HEK293 (cell line): ENCODE results near the gene VANGL1.

Experiments used
- CTCF ChIA-PET: fragments of 350-600 bp; formaldehyde crosslinking; extraction: SDS; loops from one replicate; lab custom pipeline; 2021; ENCODE audit warnings: antibody characterized with exemption; lab: Yijun Ruan, JAX
- POLR2A ChIA-PET: fragments of 300-600 bp; formaldehyde crosslinking; extraction: SDS; loops from one replicate; lab custom pipeline; 2020; ENCODE audit warnings: antibody characterized with exemption, inconsistent platforms; lab: Yijun Ruan, JAX
- H3K27ac ChIP-seq: fragments of 200-500 bp; sonication (Bioruptor generic); 2 replicates; pipeline ENCODE4 v1.5.1; 2014; ENCODE audit warnings: low read depth, low read length, control low read depth, inconsistent platforms; ENCODE audit errors: extremely low read depth
- H3K36me3 ChIP-seq, 2 experiments: fragments of 200-500 bp in 1 of 2; sonication (Bioruptor generic) in 1 of 2; 1 replicate in 1 of 2; 2 replicates in 1 of 2; pipeline ENCODE4 v1.5.1; 2014 to 2017; ENCODE audit warnings: inconsistent platforms in 2 of 2, low read length in 2 of 2; ENCODE audit not compliant: control insufficient read depth in 2 of 2, insufficient read depth in 1 of 2
- H3K4me1 ChIP-seq: fragments of 200-500 bp; sonication (Bioruptor generic); 2 replicates; pipeline ENCODE4 v1.5.1; 2014; ENCODE audit warnings: mild to moderate bottlenecking, low read length, inconsistent platforms; ENCODE audit not compliant: control insufficient read depth, insufficient read depth
- H3K4me3 ChIP-seq: 2 replicates; pipeline ENCODE4 v1.5.1; 2011; ENCODE audit warnings: low read depth, mild to moderate bottlenecking, control low read depth, low read length, moderate library complexity
- H3K9me3 ChIP-seq: fragments of 200-500 bp; sonication (Bioruptor generic); 2 replicates; pipeline ENCODE4 v1.5.1; 2014; ENCODE audit warnings: low read depth, low read length, inconsistent platforms; ENCODE audit not compliant: control insufficient read depth, insufficient read depth
- BCL6B ChIP-seq: fragments of 450-650 bp; formaldehyde crosslinking; IDR thresholded peaks from 2 replicates; pipeline ENCODE4 v1.5.1; 2017; ENCODE audit warnings: missing biosample characterization, missing genetic modification characterization
- GLIS2 ChIP-seq: fragments of 450-650 bp; formaldehyde crosslinking; IDR thresholded peaks from 2 replicates; pipeline ENCODE4 v1.5.1; 2016; ENCODE audit warnings: missing biosample characterization, missing genetic modification characterization
- OSR2 ChIP-seq: fragments of 450-650 bp; formaldehyde crosslinking; IDR thresholded peaks from 2 replicates; pipeline ENCODE4 v1.5.1; 2016; ENCODE audit warnings: missing biosample characterization, missing genetic modification characterization
- OVOL3 ChIP-seq: fragments of 450-650 bp; formaldehyde crosslinking; IDR thresholded peaks from 2 replicates; pipeline ENCODE4 v1.5.1; 2016; ENCODE audit warnings: missing biosample characterization, missing genetic modification characterization
- PRDM1 ChIP-seq: fragments of 450-650 bp; formaldehyde crosslinking; IDR thresholded peaks from 2 replicates; pipeline ENCODE4; 2016; ENCODE audit warnings: missing biosample characterization, missing genetic modification characterization
- PRDM10 ChIP-seq: fragments of 450-650 bp; formaldehyde crosslinking; IDR thresholded peaks from 2 replicates; pipeline ENCODE4 v1.5.1; 2016; ENCODE audit warnings: missing biosample characterization, missing genetic modification characterization
- SCRT1 ChIP-seq: fragments of 450-650 bp; formaldehyde crosslinking; IDR thresholded peaks from 2 replicates; pipeline ENCODE4 v1.5.1; 2016; ENCODE audit warnings: missing biosample characterization, missing genetic modification characterization, borderline replicate concordance
- SP7 ChIP-seq: fragments of 450-650 bp; formaldehyde crosslinking; IDR thresholded peaks from 2 replicates; pipeline ENCODE4 v1.5.1; 2016; ENCODE audit warnings: missing biosample characterization, missing genetic modification characterization
- ZBTB48 ChIP-seq: fragments of 450-650 bp; formaldehyde crosslinking; IDR thresholded peaks from 2 replicates; pipeline ENCODE4 v1.5.1; 2016; ENCODE audit warnings: missing biosample characterization, missing genetic modification characterization
- ZFP41 ChIP-seq: fragments of 450-650 bp; formaldehyde crosslinking; IDR thresholded peaks from 2 replicates; pipeline ENCODE4 v1.5.1; 2016; ENCODE audit warnings: missing biosample characterization, missing genetic modification characterization, borderline replicate concordance
- ZFP69B ChIP-seq: fragments of 450-650 bp; formaldehyde crosslinking; IDR thresholded peaks from 2 replicates; pipeline ENCODE4 v1.5.1; 2016; ENCODE audit warnings: missing biosample characterization, missing genetic modification characterization
- ZIC2 ChIP-seq: fragments of 450-650 bp; formaldehyde crosslinking; IDR thresholded peaks from 2 replicates; pipeline ENCODE4 v1.5.1; 2016; ENCODE audit warnings: missing biosample characterization, missing genetic modification characterization
- ZNF138 ChIP-seq: fragments of 450-650 bp; formaldehyde crosslinking; IDR thresholded peaks from 2 replicates; pipeline ENCODE4 v1.5.1; 2016; ENCODE audit warnings: missing biosample characterization, missing genetic modification characterization, borderline replicate concordance
- ZNF169 ChIP-seq: fragments of 450-650 bp; formaldehyde crosslinking; IDR thresholded peaks from 2 replicates; pipeline ENCODE4 v1.5.1; 2016; ENCODE audit warnings: missing biosample characterization, missing genetic modification characterization
- ZNF214 ChIP-seq: fragments of 450-650 bp; formaldehyde crosslinking; IDR thresholded peaks from 2 replicates; pipeline ENCODE4 v1.5.1; 2017; ENCODE audit warnings: missing biosample characterization, mild to moderate bottlenecking, missing genetic modification characterization, borderline replicate concordance
- ZNF221 ChIP-seq: fragments of 450-650 bp; formaldehyde crosslinking; IDR thresholded peaks from 2 replicates; pipeline ENCODE4 v1.5.1; 2017; ENCODE audit warnings: missing biosample characterization, missing genetic modification characterization, borderline replicate concordance
- ZNF223 ChIP-seq: fragments of 450-650 bp; formaldehyde crosslinking; IDR thresholded peaks from 2 replicates; pipeline ENCODE4 v1.5.1; 2016; ENCODE audit warnings: missing biosample characterization, missing genetic modification characterization
- ZNF274 ChIP-seq, 2 experiments: fragments of 200-500 bp in 1 of 2; fragments of 450-650 bp in 1 of 2; sonication (Bioruptor generic) in 1 of 2; formaldehyde crosslinking in 1 of 2; IDR thresholded peaks; 2 replicates each; pipeline versions ENCODE4 v1.5.1 to v1.6.1; 2014 to 2016; ENCODE audit warnings: borderline replicate concordance in 1 of 2, inconsistent platforms in 1 of 2, low read length in 1 of 2, missing biosample characterization in 1 of 2, missing genetic modification characterization in 1 of 2
- ZNF335 ChIP-seq: fragments of 450-650 bp; formaldehyde crosslinking; conservative IDR thresholded peaks from 2 replicates; pipeline ENCODE4 v1.5.1; 2016; ENCODE audit warnings: missing biosample characterization, missing genetic modification characterization
- ZNF394 ChIP-seq: fragments of 450-650 bp; formaldehyde crosslinking; IDR thresholded peaks from 2 replicates; pipeline ENCODE4 v1.5.1; 2016; ENCODE audit warnings: missing biosample characterization, missing genetic modification characterization, mild to moderate bottlenecking, moderate library complexity, borderline replicate concordance
- ZNF416 ChIP-seq: fragments of 450-650 bp; formaldehyde crosslinking; IDR thresholded peaks from 2 replicates; pipeline ENCODE4 v1.5.1; 2016; ENCODE audit warnings: missing biosample characterization, missing genetic modification characterization
- ZNF473 ChIP-seq: fragments of 450-650 bp; formaldehyde crosslinking; IDR thresholded peaks from 2 replicates; pipeline ENCODE4 v1.5.1; 2017; ENCODE audit warnings: missing biosample characterization, missing genetic modification characterization
- ZNF596 ChIP-seq: fragments of 450-650 bp; IDR thresholded peaks from 2 replicates; pipeline ENCODE4 v1.5.0; 2018; ENCODE audit warnings: missing biosample characterization, mild to moderate bottlenecking, missing genetic modification characterization, moderate library complexity
- ZNF623 ChIP-seq: fragments of 450-650 bp; formaldehyde crosslinking; IDR thresholded peaks from 2 replicates; pipeline ENCODE4 v1.5.1; 2016; ENCODE audit warnings: missing biosample characterization, missing genetic modification characterization
- ZNF768 ChIP-seq: fragments of 450-650 bp; formaldehyde crosslinking; IDR thresholded peaks from 2 replicates; pipeline ENCODE4 v1.5.1; 2018; ENCODE audit warnings: missing biosample characterization, mild to moderate bottlenecking, missing genetic modification characterization
- ZNF837 ChIP-seq: fragments of 450-650 bp; formaldehyde crosslinking; IDR thresholded peaks from 2 replicates; pipeline ENCODE4 v1.5.1; 2016; ENCODE audit warnings: missing biosample characterization, missing genetic modification characterization
- TF ChIP-seq, protein P1 (sequence below): fragments of 450-650 bp; IDR thresholded peaks from 2 replicates; pipeline ENCODE4 v1.5.1; 2018; ENCODE audit warnings: missing biosample characterization, mild to moderate bottlenecking, missing genetic modification characterization
- TF ChIP-seq, protein P2 (sequence below): fragments of 450-650 bp; formaldehyde crosslinking; IDR thresholded peaks from 2 replicates; pipeline ENCODE4 v1.5.1; 2016; ENCODE audit warnings: missing biosample characterization, missing genetic modification characterization

Gene VANGL1

DNA sequence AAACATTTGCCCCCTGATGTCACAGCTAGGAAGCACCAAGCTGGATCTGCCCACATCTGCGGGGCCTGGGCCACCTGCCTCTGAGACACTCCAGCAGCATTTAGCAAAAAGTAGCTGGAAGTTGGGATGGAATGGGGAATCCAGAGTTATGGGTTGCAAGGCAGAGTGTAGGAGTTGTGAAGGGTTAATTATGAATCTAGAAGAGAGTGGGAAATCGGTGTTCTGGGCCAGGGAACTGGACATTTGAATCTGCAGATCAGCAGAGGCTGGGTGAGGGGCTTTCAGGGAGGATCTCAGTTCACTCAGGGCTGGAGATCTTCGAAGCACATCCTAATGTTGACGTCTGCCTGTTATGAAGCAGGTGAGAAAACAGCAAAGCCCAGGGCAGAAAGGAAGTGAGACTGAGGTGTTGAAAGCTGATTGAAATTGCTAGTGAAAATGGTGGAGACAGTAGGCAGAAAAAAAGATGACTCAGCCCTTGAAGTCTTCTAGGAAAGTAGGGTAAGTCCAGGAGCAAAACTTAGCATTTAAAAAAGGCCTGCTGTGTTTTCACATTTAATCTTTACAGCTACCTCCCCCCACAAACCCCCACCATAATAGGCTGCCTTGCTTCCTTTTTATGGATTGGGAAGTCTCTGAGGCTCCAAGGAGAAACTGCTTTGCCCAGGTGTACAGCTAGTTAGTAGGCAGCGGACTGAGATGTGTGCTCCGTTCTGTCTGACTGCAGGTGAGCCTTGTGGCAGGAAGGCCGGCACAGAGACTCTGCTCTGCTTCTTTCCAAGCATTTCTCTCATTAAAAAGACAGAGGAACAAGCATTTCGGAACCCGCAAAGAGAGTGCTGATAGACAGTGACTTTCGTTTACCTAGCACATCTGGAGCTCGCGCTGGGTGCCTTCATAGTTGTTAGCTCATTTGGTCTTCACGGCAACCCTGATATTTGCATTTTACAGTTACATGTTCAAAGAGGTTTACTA lies 7.2 kb downstream of the VANGL1 start (continued):
- TF ChIP-seq PRDM10 (tag by site-specific recombination) = peak; percentile 41; the same call in 1 of the 2 replicates
- TF ChIP-seq ZNF214 (tag by site-specific recombination) = no peak
- no peak for TF ChIP-seq ZNF138 (tag by site-specific recombination)
- peak; percentile 69 for TF ChIP-seq OSR2 (tag by site-specific recombination)
- TF ChIP-seq ZNF169 = no peak
- TF ChIP-seq PRDM1 (tag by site-specific recombination) = peak; percentile 93
- TF ChIP-seq ZNF416 (tag by site-specific recombination) = no peak
- no peak for TF ChIP-seq ZNF394
- no peak; the same call in 1 of the 2 replicates for TF ChIP-seq ZNF335 (tag by site-specific recombination)
- no peak for TF ChIP-seq ZNF837 (tag by site-specific recombination)
- no peak for TF ChIP-seq ZNF223 (tag by site-specific recombination)
- peak; percentile 88 for TF ChIP-seq BCL6B (tag by site-specific recombination)
- no peak for TF ChIP-seq ZFP41 (tag by site-specific recombination)
- no peak for TF ChIP-seq ZNF221 (tag by site-specific recombination)
- peak; percentile 29; the same call in 1 of the 2 replicates for TF ChIP-seq SP7 (tag by site-specific recombination)
- no peak for TF ChIP-seq OVOL3 (tag by site-specific recombination)
- no peak for TF ChIP-seq ZNF768 (tag by site-specific recombination)
- TF ChIP-seq, all 188 proteins: peak for 9

GRCh38 chr1:115649964-115650363 lies 8.2 kb downstream of the VANGL1 start:
- peaks cover 0 to 22% of the 10 kb centered on the region in 2 experiments; a peak in 1 of 3 replicates for H3K36me3 ChIP-seq
- H3K27ac ChIP-seq = peak overlapping the region; percentile 36; the same call in 1 of the 2 replicates
- peaks cover 31% of the 10 kb centered on the region for H3K4me1 ChIP-seq
- ChIA-PET POLR2A (no interaction called here), CTCF (interaction anchor here (3.8 kb wide), 1 partner anchor 57 kb away, joined by 18 read pairs; no protein-coding TSS in a partner anchor)
- no peak overlapping the region for H3K4me3 ChIP-seq
- no peaks in the 10 kb centered on the region for H3K9me3 ChIP-seq
- TF ChIP-seq GLIS2 (peak; percentile 59; the same call in 1 of the 2 replicates), ZNF596 (tag by site-specific recombination) (no peak), OVOL3 (tag by site-specific recombination) (no peak), SCRT1 (peak; percentile 71; the same call in 1 of the 2 replicates), ZFP69B (tag by site-specific recombination) (no peak), ZNF274 (IDR thresholded peaks at IDR 0.05; ENCODE audit: low read length) (no peak), ZNF274 (tag by site-specific recombination; IDR thresholded peaks at IDR 0.05; ENCODE audit: borderline replicate concordance) (no peak), ZNF473 (no peak), ZIC2 (tag by site-specific recombination) (peak; percentile 76), ZBTB48 (peak; percentile 56), ZNF623 (no peak)
- TF ChIP-seq, protein P1, sequence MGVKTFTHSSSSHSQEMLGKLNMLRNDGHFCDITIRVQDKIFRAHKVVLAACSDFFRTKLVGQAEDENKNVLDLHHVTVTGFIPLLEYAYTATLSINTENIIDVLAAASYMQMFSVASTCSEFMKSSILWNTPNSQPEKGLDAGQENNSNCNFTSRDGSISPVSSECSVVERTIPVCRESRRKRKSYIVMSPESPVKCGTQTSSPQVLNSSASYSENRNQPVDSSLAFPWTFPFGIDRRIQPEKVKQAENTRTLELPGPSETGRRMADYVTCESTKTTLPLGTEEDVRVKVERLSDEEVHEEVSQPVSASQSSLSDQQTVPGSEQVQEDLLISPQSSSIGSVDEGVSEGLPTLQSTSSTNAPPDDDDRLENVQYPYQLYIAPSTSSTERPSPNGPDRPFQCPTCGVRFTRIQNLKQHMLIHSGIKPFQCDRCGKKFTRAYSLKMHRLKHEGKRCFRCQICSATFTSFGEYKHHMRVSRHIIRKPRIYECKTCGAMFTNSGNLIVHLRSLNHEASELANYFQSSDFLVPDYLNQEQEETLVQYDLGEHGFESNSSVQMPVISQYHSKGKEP (tag by site-specific recombination) = no peak
- TF ChIP-seq, protein P2, sequence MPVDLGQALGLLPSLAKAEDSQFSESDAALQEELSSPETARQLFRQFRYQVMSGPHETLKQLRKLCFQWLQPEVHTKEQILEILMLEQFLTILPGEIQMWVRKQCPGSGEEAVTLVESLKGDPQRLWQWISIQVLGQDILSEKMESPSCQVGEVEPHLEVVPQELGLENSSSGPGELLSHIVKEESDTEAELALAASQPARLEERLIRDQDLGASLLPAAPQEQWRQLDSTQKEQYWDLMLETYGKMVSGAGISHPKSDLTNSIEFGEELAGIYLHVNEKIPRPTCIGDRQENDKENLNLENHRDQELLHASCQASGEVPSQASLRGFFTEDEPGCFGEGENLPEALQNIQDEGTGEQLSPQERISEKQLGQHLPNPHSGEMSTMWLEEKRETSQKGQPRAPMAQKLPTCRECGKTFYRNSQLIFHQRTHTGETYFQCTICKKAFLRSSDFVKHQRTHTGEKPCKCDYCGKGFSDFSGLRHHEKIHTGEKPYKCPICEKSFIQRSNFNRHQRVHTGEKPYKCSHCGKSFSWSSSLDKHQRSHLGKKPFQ (tag by site-specific recombination) = peak; percentile 51; the same call in 1 of the 2 replicates
